Measurements from ENCODE around the gene LBR.

DNA sequence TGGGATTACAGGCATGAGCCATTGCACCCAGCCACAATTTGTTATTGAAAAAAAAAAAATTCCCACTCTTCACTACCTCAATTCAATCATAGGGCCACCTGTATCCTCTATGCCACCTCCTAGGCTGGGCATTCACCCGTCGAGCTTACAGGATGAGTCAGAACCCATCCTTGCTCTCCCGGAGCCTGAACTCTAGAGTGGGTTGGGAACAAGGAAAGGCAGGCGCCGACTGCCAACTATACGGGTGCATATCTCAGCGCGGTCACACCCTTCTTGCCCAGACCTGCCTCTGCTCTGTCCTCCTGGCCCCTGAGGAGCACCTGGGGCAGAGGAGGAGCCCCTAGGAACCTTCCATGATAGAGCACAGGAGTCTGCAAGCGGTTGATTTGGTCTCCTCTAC, 21.4 kb upstream of the LBR start:
- TF ChIP-seq, protein P1, sequence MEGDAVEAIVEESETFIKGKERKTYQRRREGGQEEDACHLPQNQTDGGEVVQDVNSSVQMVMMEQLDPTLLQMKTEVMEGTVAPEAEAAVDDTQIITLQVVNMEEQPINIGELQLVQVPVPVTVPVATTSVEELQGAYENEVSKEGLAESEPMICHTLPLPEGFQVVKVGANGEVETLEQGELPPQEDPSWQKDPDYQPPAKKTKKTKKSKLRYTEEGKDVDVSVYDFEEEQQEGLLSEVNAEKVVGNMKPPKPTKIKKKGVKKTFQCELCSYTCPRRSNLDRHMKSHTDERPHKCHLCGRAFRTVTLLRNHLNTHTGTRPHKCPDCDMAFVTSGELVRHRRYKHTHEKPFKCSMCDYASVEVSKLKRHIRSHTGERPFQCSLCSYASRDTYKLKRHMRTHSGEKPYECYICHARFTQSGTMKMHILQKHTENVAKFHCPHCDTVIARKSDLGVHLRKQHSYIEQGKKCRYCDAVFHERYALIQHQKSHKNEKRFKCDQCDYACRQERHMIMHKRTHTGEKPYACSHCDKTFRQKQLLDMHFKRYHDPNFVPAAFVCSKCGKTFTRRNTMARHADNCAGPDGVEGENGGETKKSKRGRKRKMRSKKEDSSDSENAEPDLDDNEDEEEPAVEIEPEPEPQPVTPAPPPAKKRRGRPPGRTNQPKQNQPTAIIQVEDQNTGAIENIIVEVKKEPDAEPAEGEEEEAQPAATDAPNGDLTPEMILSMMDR (conservative IDR thresholded peaks at IDR 0.05 in 1 of 2, IDR thresholded peaks at IDR 0.05 in 1 of 2; ENCODE audit: extremely low read depth in 1 of 2, insufficient read depth in 1 of 2, low read depth in 1 of 2, low read length in 2 of 2): no peak
- no peak for TF ChIP-seq EZH2 (IDR thresholded peaks at IDR 0.05; ENCODE audit: borderline replicate concordance, low read length)

All from mammary epithelial cell (primary cell).